KMS-11 (cell line): ENCODE data around the gene TFG.

ENCODE experiments used
- H2AFZ ChIP-seq: fragments of 200-600 bp; sonication (generic); 2 replicates; pipeline ENCODE4 v1.6.1; 2016; ENCODE audit warnings: antibody characterized with exemption, mixed run types, low read depth
- H3K27ac ChIP-seq: fragments of 200-600 bp; sonication (generic); 2 replicates; pipeline ENCODE4 v1.6.1; 2016; ENCODE audit warnings: mild to moderate bottlenecking, mixed run types
- H3K27me3 ChIP-seq: fragments of 200-600 bp; sonication (generic); 2 replicates; pipeline ENCODE4 v1.6.1; 2017; ENCODE audit warnings: mild to moderate bottlenecking, low read depth, mixed run types, moderate library complexity; ENCODE audit not compliant: insufficient read depth
- H3K36me3 ChIP-seq: fragments of 200-600 bp; sonication (generic); 2 replicates; pipeline ENCODE4 v1.6.1; 2017; ENCODE audit warnings: mild to moderate bottlenecking, mixed run types; ENCODE audit not compliant: insufficient read depth
- H3K4me1 ChIP-seq: fragments of 200-600 bp; sonication (generic); 2 replicates; pipeline ENCODE4 v1.6.1; 2016; ENCODE audit warnings: mild to moderate bottlenecking, low read depth, mixed run types; ENCODE audit not compliant: poor library complexity, severe bottlenecking
- H3K4me2 ChIP-seq: fragments of 200-600 bp; sonication (generic); 2 replicates; pipeline ENCODE4 v1.7.0; 2016; ENCODE audit warnings: mild to moderate bottlenecking, mixed run types
- H3K4me3 ChIP-seq: fragments of 200-600 bp; sonication (generic); IDR thresholded peaks from 2 replicates; pipeline ENCODE4 v1.6.1; 2017; ENCODE audit warnings: low read depth, low read length, mixed read lengths; ENCODE audit not compliant: insufficient read depth
- H3K79me2 ChIP-seq: fragments of 200-600 bp; sonication (generic); 2 replicates; pipeline ENCODE4 v1.6.1; 2016; ENCODE audit warnings: low read depth, mixed run types; ENCODE audit not compliant: insufficient read depth
- H3K9ac ChIP-seq: fragments of 200-600 bp; sonication (generic); 2 replicates; pipeline ENCODE4 v1.6.1; 2016; ENCODE audit warnings: mild to moderate bottlenecking, mixed run types
- H4K20me1 ChIP-seq: fragments of 200-600 bp; sonication (generic); 2 replicates; pipeline ENCODE4 v1.6.1; 2016; ENCODE audit warnings: mild to moderate bottlenecking, mixed run types; ENCODE audit not compliant: insufficient read depth
- CTCF ChIP-seq: fragments of 200-600 bp; sonication (generic); conservative IDR thresholded peaks from 2 replicates; pipeline ENCODE4 v1.6.1; 2017; ENCODE audit warnings: low read depth, mild to moderate bottlenecking, antibody characterized with exemption, low read length, moderate library complexity, mixed read lengths

The TFG gene

DNA sequence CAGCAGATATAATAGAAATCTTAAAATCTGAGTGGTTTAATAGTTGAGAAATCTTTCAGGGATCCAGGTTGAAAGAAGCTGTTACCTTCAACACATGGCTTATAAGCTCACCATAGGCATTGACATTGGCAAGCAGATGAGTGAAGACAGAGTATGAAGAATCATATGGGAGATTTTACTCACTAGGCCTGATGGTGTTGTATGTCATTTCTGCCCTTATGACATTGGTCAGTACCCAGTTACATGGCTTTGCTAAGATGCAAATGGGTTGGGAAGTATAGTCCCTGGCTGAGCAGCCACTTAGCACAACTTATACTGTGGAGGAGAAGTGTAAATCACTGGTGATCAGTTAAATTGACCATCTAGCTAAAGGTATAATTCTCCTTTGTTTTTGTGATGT is 5.9 kb downstream of the TFG start:
- Histone ChIP-seq H2AFZ (no peak overlapping the region), H4K20me1 (peaks cover 20% of the 10 kb centered on the region), H3K9ac (no peak overlapping the region), H3K36me3 (peaks cover 6% of the 10 kb centered on the region; the same call in 1 of the 2 replicates), H3K4me1 (peaks cover 21% of the 10 kb centered on the region), H3K79me2 (peaks cover 92% of the 10 kb centered on the region), H3K27ac (no peak overlapping the region), H3K4me2 (no peak overlapping the region), H3K4me3 (no peak overlapping the region), H3K27me3 (no peaks in the 10 kb centered on the region)
- no peak for TF ChIP-seq CTCF

- peaks cover 7% of the 10 kb centered on the region; the same call in 1 of the 2 replicates for H3K36me3 ChIP-seq
- H3K9ac ChIP-seq, result no peak overlapping the region
- peaks cover 74% of the 10 kb centered on the region for H3K79me2 ChIP-seq
- H3K4me2 ChIP-seq, result no peak overlapping the region
- no peaks in the 10 kb centered on the region for H3K27me3 ChIP-seq
- peaks cover 20% of the 10 kb centered on the region for H4K20me1 ChIP-seq
- H3K4me3 ChIP-seq, result no peak overlapping the region
- no peak overlapping the region for H3K27ac ChIP-seq
- peaks cover 7% of the 10 kb centered on the region for H3K4me1 ChIP-seq
- TF ChIP-seq CTCF, result no peak
- H2AFZ ChIP-seq, result no peak overlapping the region
Observed at GRCh38 chr3:100717063-100717462, 7.8 kb downstream of the TFG start.

GRCh38 chr3:100717637-100718487 is 8.6 kb downstream of the TFG start:
- H4K20me1 ChIP-seq, result peaks cover 20% of the 10 kb centered on the region
- no peak overlapping the region for H3K4me2 ChIP-seq
- H2AFZ ChIP-seq, result no peak overlapping the region
- H3K36me3 ChIP-seq, result peaks cover 7% of the 10 kb centered on the region; the same call in 1 of the 2 replicates
- H3K4me3 ChIP-seq, result no peak overlapping the region
- H3K27me3 ChIP-seq, result no peaks in the 10 kb centered on the region
- H3K27ac ChIP-seq, result no peak overlapping the region
- no peak overlapping the region for H3K9ac ChIP-seq
- peaks cover 72% of the 10 kb centered on the region for H3K79me2 ChIP-seq
- no peaks in the 10 kb centered on the region for H3K4me1 ChIP-seq
- no peak for TF ChIP-seq CTCF

DNA sequence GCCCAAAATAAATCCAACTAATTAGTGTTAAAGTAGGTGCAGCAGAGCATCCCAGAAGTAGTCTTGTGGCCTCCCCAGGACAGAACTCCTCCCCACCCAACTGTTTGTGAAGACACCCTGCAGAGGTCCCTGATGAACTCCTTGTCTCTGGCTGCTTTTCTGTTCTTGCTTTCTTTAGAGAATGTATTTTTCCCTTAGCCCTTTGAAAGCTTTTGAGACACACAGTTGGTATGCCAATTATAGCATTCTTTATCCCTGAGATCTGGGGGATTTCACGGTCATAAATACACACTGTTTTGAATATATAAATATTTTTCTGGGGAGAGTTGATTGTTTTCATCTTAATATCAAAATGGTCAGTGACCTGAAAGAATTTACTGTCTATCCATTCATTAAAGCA is 9.8 kb downstream of the TFG start:
- no peaks in the 10 kb centered on the region for H3K4me1 ChIP-seq
- H3K27me3 ChIP-seq, result no peaks in the 10 kb centered on the region
- no peak overlapping the region for H3K27ac ChIP-seq
- H4K20me1 ChIP-seq, result peaks cover 20% of the 10 kb centered on the region
- no peak for TF ChIP-seq CTCF
- peaks cover 7% of the 10 kb centered on the region; the same call in 1 of the 2 replicates for H3K36me3 ChIP-seq
- peaks cover 60% of the 10 kb centered on the region for H3K79me2 ChIP-seq
- no peak overlapping the region for H3K4me2 ChIP-seq
- H3K4me3 ChIP-seq, result no peak overlapping the region
- no peak overlapping the region for H3K9ac ChIP-seq
- H2AFZ ChIP-seq, result no peak overlapping the region
